ENCODE results near the gene RENBP.

GRCh38 chrX:153988493-153988892 lies 44.0 kb upstream of the RENBP start:
- TF ChIP-seq POLR2AphosphoS5 (IDR thresholded peaks at IDR 0.05) (no peak), CTCF (IDR thresholded peaks at IDR 0.05) (no peak)
